HEK293T (cell line): Measurements from ENCODE around the gene MRPS6.

Source experiments
- ARNT ChIP-seq: fragments of 450-650 bp; IDR thresholded peaks from 2 replicates; pipeline ENCODE4 v1.6.1; 2017; ENCODE audit warnings: mild to moderate bottlenecking
- BHLHE40 ChIP-seq: fragments of 450-650 bp; IDR thresholded peaks from 2 replicates; pipeline ENCODE4 v1.6.1; 2016; ENCODE audit warnings: mild to moderate bottlenecking, moderate library complexity, borderline replicate concordance
- CTBP1 ChIP-seq: fragments of 450-650 bp; IDR thresholded peaks from 2 replicates; pipeline ENCODE4 v1.6.1; 2016; ENCODE audit warnings: borderline replicate concordance
- ELF4 ChIP-seq: fragments of 450-650 bp; IDR thresholded peaks from 2 replicates; pipeline ENCODE4 v1.6.1; 2017; ENCODE audit warnings: antibody characterized with exemption
- FOXA1 ChIP-seq: fragments of 450-650 bp; IDR thresholded peaks from 2 replicates; pipeline ENCODE4 v1.6.1; 2016; ENCODE audit warnings: mild to moderate bottlenecking
- FOXM1 ChIP-seq: fragments of 450-650 bp; IDR thresholded peaks from 2 replicates; pipeline ENCODE4 v1.6.1; 2017; ENCODE audit warnings: mild to moderate bottlenecking, borderline replicate concordance
- LEF1 ChIP-seq: fragments of 450-650 bp; IDR thresholded peaks from 2 replicates; pipeline ENCODE4 v1.6.1; 2017; ENCODE audit warnings: mild to moderate bottlenecking, borderline replicate concordance
- SP1 ChIP-seq: fragments of 450-650 bp; IDR thresholded peaks from 2 replicates; pipeline ENCODE4 v1.6.1; 2017
- SUZ12 ChIP-seq: fragments of 450-650 bp; IDR thresholded peaks from 2 replicates; pipeline ENCODE4 v1.6.1; 2016; ENCODE audit warnings: mild to moderate bottlenecking
- ZNF384 ChIP-seq: fragments of 450-650 bp; IDR thresholded peaks from 2 replicates; pipeline ENCODE4 v1.6.1; 2016

GRCh38 chr21:34091607-34092006, 18.2 kb downstream of the MRPS6 start:
- TF ChIP-seq ZNF384 (no peak), ELF4 (no peak), FOXA1 (no peak), FOXM1 (no peak), ARNT (no peak), SUZ12 (no peak), LEF1 (no peak), SP1 (no peak), BHLHE40 (no peak), CTBP1 (no peak)
